K562 (cell line): Measurements from ENCODE around the gene CDYL. TPM values are rescaled to one million over a fixed set of nuclear protein-coding genes. Genes with fewer than 3 reads are reported as not detected.

ENCODE experiments used
- BACH1 ChIP-seq: fragments of 200-800 bp; sonication (Bioruptor generic); IDR thresholded peaks from 2 replicates; pipeline ENCODE4 v1.6.1; 2016; ENCODE audit warnings: missing genetic modification characterization, missing compliant biosample characterization
- CREM ChIP-seq: IDR thresholded peaks from 2 replicates; pipeline ENCODE4 v1.6.1; 2014; ENCODE audit warnings: antibody characterized with exemption, low read depth
- CTBP1 ChIP-seq: fragments of 450-650 bp; IDR thresholded peaks from 2 replicates; pipeline ENCODE4 v1.6.1; 2016; ENCODE audit warnings: borderline replicate concordance
- E4F1 ChIP-seq: fragments of 250-450 bp; sonication (Bioruptor Pico); IDR thresholded peaks from 2 replicates; pipeline ENCODE4 v1.5.0; 2021; ENCODE audit warnings: mild to moderate bottlenecking, borderline replicate concordance
- FOS ChIP-seq: IDR thresholded peaks from 3 replicates; pipeline ENCODE4 v1.6.1; 2011; ENCODE audit not compliant: insufficient read length; ENCODE audit errors: extremely low read depth
- GABPB1 ChIP-seq: sonication (generic); formaldehyde crosslinking; IDR thresholded peaks from 2 replicates; pipeline ENCODE4 v1.8.0; 2022; ENCODE audit warnings: mild to moderate bottlenecking, missing genetic modification reagents
- GATA2 ChIP-seq: sonication (generic); formaldehyde crosslinking; IDR thresholded peaks from 2 replicates; pipeline ENCODE4 v1.4.0; 2020; ENCODE audit warnings: mild to moderate bottlenecking, missing genetic modification reagents
- GTF3C2 ChIP-seq: IDR thresholded peaks from 3 replicates; pipeline ENCODE4 v1.6.1; 2011; ENCODE audit warnings: borderline replicate concordance, mild to moderate bottlenecking, moderate library complexity; ENCODE audit not compliant: insufficient read length; ENCODE audit errors: extremely low read depth
- HBP1 ChIP-seq: fragments of 450-650 bp; formaldehyde crosslinking; IDR thresholded peaks from 2 replicates; pipeline ENCODE4 v1.4.0; 2022; ENCODE audit warnings: missing genetic modification characterization
- KAT8 ChIP-seq: fragments of 450-650 bp; IDR thresholded peaks from 2 replicates; pipeline ENCODE4 v1.6.1; 2016; ENCODE audit warnings: low read depth, mild to moderate bottlenecking
- MEF2A ChIP-seq: IDR thresholded peaks from 2 replicates; pipeline ENCODE4 v1.6.1; 2011; ENCODE audit warnings: low read depth, mild to moderate bottlenecking, low read length, moderate library complexity; ENCODE audit not compliant: control insufficient read depth
- NBN ChIP-seq: fragments of 450-650 bp; IDR thresholded peaks from 2 replicates; pipeline ENCODE4 v1.6.1; 2016; ENCODE audit warnings: low read depth, mild to moderate bottlenecking
- NR2C1 ChIP-seq, 2 experiments: fragments of 450-650 bp; IDR thresholded peaks; 2 replicates each; pipeline ENCODE4 v1.6.1; 2017; ENCODE audit warnings: mild to moderate bottlenecking in 2 of 2, antibody characterized with exemption in 1 of 2, inconsistent platforms in 1 of 2, missing compliant biosample characterization in 1 of 2, missing genetic modification characterization in 1 of 2
- RCOR1 ChIP-seq, 2 experiments: IDR thresholded peaks; 2 replicates each; pipeline ENCODE4 v1.6.1; 2012; ENCODE audit warnings: low read depth in 2 of 2, low read length in 2 of 2, borderline replicate concordance in 1 of 2, improper control_type of control experiment in 1 of 2
- SMARCC2 ChIP-seq: fragments of 450-650 bp; IDR thresholded peaks from 2 replicates; pipeline ENCODE4 v1.6.1; 2017; ENCODE audit warnings: antibody characterized with exemption, moderate library complexity, mild to moderate bottlenecking, low read depth
- U2AF2 ChIP-seq: fragments of 200-400 bp; formaldehyde crosslinking; optimal IDR thresholded peaks from 2 replicates; pipeline ENCODE3; 2017; ENCODE audit warnings: low read depth, mild to moderate bottlenecking, low read length
- ZBTB1 ChIP-seq: sonication (generic); formaldehyde crosslinking; IDR thresholded peaks from 2 replicates; pipeline ENCODE4 v1.8.1; 2023; ENCODE audit warnings: missing genetic modification reagents, low read depth, mild to moderate bottlenecking, borderline replicate concordance
- ZNF449 ChIP-seq: fragments of 250-450 bp; sonication (Bioruptor Pico); IDR thresholded peaks from 2 replicates; pipeline ENCODE4 v1.8.0; 2022; ENCODE audit warnings: moderate library complexity, mild to moderate bottlenecking, inconsistent platforms
- ZNF77 ChIP-seq: fragments of 250-450 bp; sonication (Bioruptor Pico); IDR thresholded peaks from 2 replicates; pipeline ENCODE4 v1.5.0; 2020
- polyA plus RNA-seq, 8 experiments: library from polyadenylated mRNA; depleted of rRNA in 4 of 8; stranded (reverse) in 5 of 8; unstranded in 3 of 8; fragments of >200 nt; fragmentation: Nextera tagmentation in 2 of 8; fragmentation: Illumina TruSeq in 1 of 8; extraction: Ambion mirVana in 2 of 8; extraction: Trizol in 1 of 8; gene quantifications; 2 replicates each; pipeline versions ENCODE4 v1.2.1 to v1.2.3, GENCODE V29; 2011 to 2014; ENCODE audit warnings: inconsistent platforms in 1 of 8, missing spikeins in 1 of 8
- total RNA-seq, 7 experiments: library from RNA; depleted of rRNA in 6 of 7; stranded (reverse); fragments of >200 nt in 6 of 7; fragmentation: Illumina TruSeq in 2 of 7; extraction: Trizol in 2 of 7; gene quantifications; 2 replicates each; pipeline versions ENCODE4 v1.2.1 to v1.2.3, GENCODE V29; 2011 to 2021; ENCODE audit warnings: low replicate concordance in 1 of 7

Gene CDYL
- total and polyA plus RNA-seq, 9 of the 15 experiments (the other 6 are each of a cell fraction or from before 2014, with no cell fraction given) = 8.1 to 45.8 (median 40.8) TPM

GRCh38 chr6:5003604-5004372, 227.6 kb downstream of the CDYL start, which contains the start of gene RPP40 (continued):
- TF ChIP-seq GABPB1 = peak; percentile 77
- no peak for TF ChIP-seq ZNF449 (CRISPR knock-in tag)
- TF ChIP-seq U2AF2 = no peak
- TF ChIP-seq E4F1 = no peak
- TF ChIP-seq CREM = peak; percentile 65
- TF ChIP-seq ZNF77 (CRISPR knock-in tag) = no peak
- TF ChIP-seq BACH1 (tag) = peak; percentile 47; the same call in 1 of the 2 replicates
- TF ChIP-seq MEF2A = no peak
- TF ChIP-seq KAT8 = no peak
- no peak for TF ChIP-seq GTF3C2
- no peak; the same call in 1 of the 2 replicates for TF ChIP-seq NBN
- TF ChIP-seq ZBTB1 (CRISPR knock-in tag) = peak; percentile 47; the same call in 1 of the 2 replicates
- TF ChIP-seq NR2C1 (IDR thresholded peaks at IDR 0.05) = no peak
- peak; percentile 48; the same call in 1 of the 2 replicates for TF ChIP-seq NR2C1 (tag; IDR thresholded peaks at IDR 0.05)
- no peak for TF ChIP-seq FOS
- peak; percentile 28; the same call in 1 of the 2 replicates for TF ChIP-seq CTBP1
- no peak for TF ChIP-seq SMARCC2
- TF ChIP-seq RCOR1 (IDR thresholded peaks at IDR 0.05; ENCODE audit: borderline replicate concordance in 1 of 2, low read depth in 2 of 2, low read length in 2 of 2) = peak in 1 of 2 experiments; percentile 68; a peak in 2 of 4 replicates
- TF ChIP-seq GATA2 = no peak
- peak; percentile 54; the same call in 1 of the 2 replicates for TF ChIP-seq HBP1
